Choroid plexus epithelial cell (primary cell): Measurements from ENCODE around the gene CDHR2.

ENCODE experiments used
- DNase-seq: peaks from one replicate; pipeline ENCODE4 v3.0.0-alpha.2; 2010; ENCODE audit warnings: low read depth
- H3K4me3 ChIP-seq: 2 replicates; pipeline ENCODE4 v1.5.1; 2011; ENCODE audit warnings: low read depth, mild to moderate bottlenecking, control low read depth, low read length, moderate library complexity
- TF ChIP-seq, protein P1 (sequence below): conservative IDR thresholded peaks from 2 replicates; pipeline ENCODE4 v1.5.1; 2011; ENCODE audit warnings: low read depth, mild to moderate bottlenecking, control low read depth, inconsistent platforms, low read length, moderate library complexity

CDHR2 gene

DNA sequence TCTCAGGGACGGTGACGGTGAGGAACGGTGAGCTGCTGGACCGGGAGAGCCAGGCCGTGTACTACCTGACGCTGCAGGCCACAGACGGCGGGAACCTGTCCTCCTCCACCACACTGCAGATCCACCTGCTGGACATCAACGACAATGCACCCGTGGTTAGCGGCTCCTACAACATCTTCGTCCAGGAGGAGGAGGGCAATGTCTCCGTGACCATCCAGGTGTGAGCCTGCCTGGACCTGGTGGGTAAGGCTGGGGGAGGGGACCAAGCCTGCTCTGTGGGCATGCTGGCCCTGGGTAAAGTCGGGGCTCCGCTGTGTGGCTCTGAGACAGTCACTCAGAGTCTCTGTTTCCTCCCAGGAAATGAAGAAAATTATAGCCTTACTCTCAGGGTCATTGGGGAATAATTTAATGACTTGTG, 29.3 kb downstream of the CDHR2 start:
- peak; percentile 65 for DNase-seq
- no peak overlapping the region for H3K4me3 ChIP-seq
- TF ChIP-seq, protein P1, sequence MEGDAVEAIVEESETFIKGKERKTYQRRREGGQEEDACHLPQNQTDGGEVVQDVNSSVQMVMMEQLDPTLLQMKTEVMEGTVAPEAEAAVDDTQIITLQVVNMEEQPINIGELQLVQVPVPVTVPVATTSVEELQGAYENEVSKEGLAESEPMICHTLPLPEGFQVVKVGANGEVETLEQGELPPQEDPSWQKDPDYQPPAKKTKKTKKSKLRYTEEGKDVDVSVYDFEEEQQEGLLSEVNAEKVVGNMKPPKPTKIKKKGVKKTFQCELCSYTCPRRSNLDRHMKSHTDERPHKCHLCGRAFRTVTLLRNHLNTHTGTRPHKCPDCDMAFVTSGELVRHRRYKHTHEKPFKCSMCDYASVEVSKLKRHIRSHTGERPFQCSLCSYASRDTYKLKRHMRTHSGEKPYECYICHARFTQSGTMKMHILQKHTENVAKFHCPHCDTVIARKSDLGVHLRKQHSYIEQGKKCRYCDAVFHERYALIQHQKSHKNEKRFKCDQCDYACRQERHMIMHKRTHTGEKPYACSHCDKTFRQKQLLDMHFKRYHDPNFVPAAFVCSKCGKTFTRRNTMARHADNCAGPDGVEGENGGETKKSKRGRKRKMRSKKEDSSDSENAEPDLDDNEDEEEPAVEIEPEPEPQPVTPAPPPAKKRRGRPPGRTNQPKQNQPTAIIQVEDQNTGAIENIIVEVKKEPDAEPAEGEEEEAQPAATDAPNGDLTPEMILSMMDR = peak; percentile 71

DNA sequence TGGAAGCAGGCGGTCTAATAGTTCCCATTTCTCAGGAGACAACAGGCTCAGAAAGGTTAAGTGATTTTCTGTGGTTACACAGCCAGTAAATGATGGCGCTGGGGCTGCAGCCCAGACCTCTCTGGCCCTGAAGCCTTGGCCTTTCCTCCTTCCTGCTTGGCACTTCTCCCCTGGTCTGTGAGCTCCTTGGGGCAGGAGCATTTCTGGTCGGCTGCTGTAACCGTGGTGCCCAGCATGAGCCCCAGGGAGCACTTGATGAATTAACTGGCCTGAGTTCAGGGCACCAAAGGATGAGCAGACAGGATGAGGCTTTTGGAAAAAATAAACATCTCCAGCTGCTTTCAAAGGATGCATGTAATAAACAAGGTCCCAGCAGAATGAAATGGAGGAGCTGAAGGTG, 30.2 kb downstream of the CDHR2 start:
- no peak overlapping the region for H3K4me3 ChIP-seq
- DNase-seq = no peak
- TF ChIP-seq, protein P1 = no peak

DNA sequence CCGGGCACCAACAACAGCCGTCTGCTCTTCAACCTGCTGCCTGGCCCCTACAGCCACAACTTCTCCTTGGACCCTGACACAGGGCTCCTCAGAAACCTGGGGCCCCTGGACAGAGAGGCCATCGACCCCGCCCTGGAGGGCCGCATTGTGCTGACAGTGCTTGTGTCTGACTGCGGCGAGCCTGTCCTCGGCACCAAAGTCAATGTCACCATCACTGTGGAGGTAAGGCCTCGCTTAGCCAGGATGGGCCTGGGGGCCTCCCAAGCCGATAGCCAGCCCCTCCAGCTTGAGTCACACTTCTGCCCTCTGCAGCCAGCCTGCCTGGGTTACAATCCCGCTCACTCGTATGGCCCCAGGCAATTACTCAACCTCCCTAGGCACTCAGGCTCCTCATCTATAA, 32.2 kb downstream of the CDHR2 start:
- no peak for DNase-seq
- TF ChIP-seq, protein P1 = no peak
- no peak overlapping the region for H3K4me3 ChIP-seq

- H3K4me3 ChIP-seq = no peak overlapping the region
- DNase-seq = peak; percentile 17
- TF ChIP-seq, protein P1 = no peak
Measured at GRCh38 chr5:176583076-176583475, 33.9 kb downstream of the CDHR2 start.

DNA sequence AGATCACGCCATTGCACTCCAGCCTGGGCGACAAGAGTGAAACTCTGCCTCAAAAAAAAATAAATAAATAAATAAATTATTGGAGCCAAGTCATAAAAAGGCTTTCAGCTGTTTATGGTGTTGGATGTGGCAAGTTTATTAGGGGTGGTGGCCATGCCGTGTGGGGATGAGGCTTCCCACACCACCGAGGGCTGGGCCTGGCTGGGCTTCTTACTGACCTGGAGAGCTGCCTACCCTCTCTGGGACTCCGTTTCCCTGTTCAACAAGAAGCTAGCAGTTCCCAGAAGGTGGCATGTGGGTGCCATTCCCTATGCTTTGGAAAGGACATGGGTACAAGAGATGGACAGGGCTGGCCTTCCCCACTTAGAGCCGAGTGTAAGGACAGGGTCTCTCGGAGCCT, 38.3 kb downstream of the CDHR2 start:
- no peak overlapping the region for H3K4me3 ChIP-seq
- DNase-seq = no peak
- TF ChIP-seq, protein P1 = no peak

DNA sequence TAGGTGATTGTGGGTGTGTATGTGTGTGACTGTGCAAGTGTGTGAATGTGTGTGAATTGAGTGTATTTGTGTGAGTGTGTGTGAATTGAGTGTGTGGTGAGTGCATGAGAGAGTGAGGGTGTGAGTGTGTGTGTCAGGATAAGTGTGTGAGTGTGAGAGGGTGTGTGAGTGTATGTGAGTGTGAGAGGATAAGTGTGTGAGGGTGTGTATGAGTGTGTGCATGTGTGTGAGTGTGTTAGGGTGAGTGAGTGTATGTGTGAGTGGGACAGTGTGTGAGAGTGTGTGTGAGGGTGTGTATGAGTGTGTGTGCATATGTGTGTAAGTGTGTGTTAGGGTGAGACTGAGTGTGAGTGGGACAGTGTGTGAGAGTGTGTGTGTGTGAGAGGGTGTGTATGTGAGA, 39.2 kb downstream of the CDHR2 start:
- TF ChIP-seq, protein P1 = no peak
- no peak for DNase-seq
- no peak overlapping the region for H3K4me3 ChIP-seq

DNA sequence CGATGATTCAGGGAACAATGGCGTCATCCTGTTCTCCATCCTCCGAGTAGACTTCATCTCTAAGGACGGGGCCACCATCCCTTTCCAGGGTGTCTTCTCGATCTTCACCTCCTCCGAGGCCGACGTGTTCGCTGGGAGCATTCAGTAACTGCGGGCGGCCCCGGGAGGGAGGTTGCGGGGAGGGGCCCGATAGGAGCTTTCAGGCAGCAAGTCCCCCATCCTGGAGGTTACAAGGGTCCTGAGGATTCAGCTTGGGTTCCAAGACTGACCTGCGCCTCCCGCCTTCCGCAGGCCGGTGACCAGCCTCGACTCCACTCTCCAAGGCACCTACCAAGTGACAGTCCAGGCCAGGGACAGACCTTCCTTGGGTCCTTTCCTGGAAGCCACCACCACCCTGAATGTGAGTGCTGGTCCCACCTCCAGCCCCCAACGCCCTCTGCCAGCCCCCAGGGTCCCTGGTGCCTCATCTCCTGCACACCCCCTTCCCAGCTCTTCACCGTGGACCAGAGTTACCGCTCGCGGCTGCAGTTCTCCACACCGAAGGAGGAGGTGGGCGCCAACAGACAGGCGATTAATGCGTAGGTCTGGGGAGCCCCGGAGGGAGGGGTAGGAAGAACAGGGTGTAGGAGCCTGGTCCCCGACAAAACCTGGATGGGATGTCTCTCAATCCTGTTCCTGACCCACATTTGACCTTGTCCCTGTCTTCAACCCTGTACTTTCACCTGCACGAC, 40.1 kb downstream of the CDHR2 start:
- DNase-seq = no peak
- TF ChIP-seq, protein P1 = no peak
- H3K4me3 ChIP-seq = no peak overlapping the region
